Activated T-cell treated with anti-CD3 and anti-CD28 coated beads for 1 hour (primary cell): ENCODE data around the gene NCK1.
"Not testable (repeated sequence)": the region's sequence is repeated elsewhere in the genome, so short reads cannot be mapped to it uniquely, and the experiment has no call there.

Experiments
- DNase-seq: peaks from one replicate; pipeline ENCODE4 v3.0.0-alpha.2; 2020; ENCODE audit warnings: low read depth

Gene NCK1

DNA sequence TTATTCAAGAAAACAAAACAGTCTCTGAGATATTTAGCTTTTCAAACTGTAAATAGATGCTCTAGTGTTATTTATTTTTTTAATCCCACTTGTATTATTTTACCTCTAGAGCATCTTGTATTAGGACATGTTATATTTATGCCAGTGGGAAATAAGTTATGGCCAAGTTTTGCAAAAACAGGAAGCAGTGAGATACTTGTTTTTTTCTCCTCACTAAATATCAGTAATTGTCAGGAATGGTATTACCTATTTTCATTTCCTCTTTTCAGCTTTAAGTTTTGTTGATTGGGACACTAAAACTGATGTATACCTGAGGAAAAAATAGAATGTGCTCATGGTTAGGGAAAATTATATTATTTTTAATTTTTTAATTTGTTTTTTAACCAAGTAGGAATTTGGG is 87.1 kb downstream of the NCK1 start:
- no peak for DNase-seq

DNA sequence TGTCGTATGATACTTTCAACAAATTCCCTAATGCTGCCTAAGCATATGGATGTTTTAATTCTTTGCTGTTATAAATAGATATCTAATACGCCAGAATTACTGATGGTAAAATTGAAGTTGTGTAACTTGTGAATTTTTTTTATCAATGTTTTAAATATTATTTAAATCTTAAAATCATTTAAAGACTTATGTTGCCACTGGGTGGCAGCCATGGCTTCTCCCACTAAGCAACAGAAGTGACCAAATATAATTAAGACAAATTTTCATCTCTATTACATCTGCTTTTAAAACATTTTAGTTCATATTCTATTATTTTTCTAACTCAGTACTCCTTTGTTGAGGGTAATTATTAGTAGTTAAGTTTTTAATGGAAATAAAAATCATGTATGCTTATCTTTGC is 87.7 kb downstream of the NCK1 start:
- DNase-seq: no peak

DNA sequence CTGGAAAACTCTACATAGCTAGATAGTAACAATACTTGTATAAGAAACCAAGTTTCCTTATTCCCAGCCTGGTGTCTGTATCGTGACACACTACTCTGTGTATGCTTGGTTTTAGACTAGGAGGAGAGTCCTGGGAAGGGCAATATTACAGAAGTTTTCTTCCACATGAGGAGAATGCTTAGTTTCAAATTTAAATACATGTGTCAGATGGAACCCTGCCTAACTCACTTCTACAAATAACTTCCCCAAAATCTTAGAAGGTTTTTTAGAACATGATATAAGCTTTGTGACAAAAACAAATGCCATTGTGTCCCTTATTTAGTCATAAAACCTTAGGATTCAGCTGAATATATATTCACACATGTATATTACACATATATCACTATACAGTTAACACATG is 88.6 kb downstream of the NCK1 start:
- no peak for DNase-seq

DNA sequence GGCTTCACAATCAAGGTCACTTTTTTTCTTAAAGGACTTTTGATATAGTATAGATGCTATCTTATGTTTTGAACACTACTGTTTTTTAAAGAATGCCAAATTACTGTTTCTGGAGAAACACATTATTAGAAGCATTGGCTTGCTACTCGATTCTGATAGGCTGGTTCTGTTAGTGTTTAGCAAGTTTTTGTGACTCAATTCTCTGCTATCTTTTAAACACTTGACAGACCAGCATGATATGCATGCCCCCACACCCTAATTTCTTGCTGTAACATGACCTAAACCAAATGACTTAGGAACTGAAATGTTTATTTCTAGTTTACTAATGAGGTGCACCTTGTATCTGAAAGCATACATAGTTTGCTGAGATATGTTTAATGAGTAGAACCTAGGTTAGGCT is 90.3 kb downstream of the NCK1 start:
- no peak for DNase-seq

DNA sequence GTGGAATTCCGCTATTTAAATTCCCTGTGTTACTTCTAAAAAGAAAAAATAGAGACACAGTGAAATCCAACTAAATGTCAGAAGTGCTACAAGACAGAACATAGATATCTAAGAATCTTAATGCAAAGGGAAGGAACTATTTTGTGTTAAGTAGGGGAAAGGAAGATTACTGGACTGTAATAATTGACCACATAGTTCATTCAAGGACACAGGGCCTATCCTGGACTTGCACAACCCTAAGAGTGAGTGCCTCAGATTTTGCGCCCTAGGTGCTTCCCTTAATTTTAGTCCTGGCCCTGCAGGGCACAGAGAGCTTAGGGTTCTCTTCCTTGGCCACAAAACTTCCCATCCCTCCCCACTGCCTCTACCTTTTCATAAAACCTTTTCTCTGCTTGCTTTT is 92.2 kb downstream of the NCK1 start:
- DNase-seq: no peak

DNA sequence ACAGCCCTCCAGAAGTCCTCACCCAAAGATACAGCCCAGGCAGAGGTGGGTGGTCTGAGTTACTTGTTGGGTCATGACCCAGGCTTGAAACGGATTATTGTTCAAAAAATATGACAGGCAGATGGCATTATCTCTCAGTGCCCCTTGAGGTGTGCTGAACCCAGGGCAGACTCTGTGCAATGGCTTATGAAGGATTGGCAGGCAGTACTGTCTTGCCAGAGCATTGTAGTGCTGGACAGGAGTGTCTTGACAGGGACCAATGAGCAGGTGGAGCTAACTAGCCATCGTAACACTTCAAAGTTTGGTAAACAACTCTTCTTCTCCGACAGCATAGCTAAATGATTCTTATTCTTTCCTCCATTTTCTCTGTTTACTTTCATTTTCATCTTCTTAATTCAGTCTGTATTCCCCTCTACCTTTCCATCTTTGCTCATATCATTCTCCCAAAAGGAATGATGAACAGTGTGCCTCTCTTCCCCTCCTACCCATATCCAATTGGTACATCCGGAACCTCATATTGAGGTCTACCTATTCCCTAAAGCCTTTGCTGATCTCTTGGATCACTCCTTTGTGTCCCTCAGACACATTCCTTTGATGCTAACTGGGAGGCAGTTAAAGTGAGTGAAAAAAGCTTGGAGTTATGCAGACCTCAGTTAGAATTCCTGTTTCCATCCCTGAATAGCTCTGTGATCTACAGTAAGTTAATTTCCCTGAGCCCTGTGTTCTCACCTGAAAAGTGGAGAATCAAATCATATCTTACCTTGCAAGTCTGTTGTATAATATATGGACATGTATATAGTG is 93.2 kb downstream of the NCK1 start:
- no peak for DNase-seq

DNA sequence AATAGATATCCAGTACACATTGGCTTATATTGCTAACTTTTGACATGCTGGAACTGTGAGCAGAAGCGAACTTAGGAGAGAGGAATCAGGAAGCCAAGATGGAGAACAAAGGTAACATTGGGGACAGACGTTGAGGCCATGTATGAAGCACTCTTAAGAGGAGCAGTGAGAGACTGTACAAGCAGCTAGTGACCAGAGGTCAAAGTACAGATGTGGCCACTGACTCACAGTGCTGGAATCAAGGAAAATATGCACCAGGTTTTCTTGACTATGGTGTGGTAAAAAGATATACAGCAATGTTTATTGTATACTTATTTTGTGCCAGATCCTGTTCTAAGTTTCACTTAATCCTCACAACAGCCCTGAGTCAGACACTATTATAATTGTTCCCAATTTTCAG is 93.8 kb downstream of the NCK1 start:
- no peak for DNase-seq

DNA sequence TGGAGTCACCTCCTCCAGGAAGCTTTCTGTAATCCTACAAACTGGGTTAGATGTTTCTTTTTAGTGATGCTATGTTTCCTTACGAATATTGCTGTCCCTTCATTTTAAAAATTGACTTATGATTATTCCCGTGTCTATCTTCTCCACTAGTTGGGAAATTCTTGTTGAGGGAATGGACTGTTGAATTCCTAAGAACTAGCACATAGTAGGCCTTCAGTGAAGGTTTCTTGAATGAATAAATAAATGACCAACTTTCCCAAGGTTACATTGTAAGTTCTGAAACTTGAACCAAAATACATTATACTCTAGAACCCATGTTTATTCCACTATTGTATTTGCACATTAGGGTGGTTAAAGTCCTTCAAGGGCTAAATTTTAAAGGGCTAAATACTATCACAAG is 95.0 kb downstream of the NCK1 start:
- no peak for DNase-seq

DNA sequence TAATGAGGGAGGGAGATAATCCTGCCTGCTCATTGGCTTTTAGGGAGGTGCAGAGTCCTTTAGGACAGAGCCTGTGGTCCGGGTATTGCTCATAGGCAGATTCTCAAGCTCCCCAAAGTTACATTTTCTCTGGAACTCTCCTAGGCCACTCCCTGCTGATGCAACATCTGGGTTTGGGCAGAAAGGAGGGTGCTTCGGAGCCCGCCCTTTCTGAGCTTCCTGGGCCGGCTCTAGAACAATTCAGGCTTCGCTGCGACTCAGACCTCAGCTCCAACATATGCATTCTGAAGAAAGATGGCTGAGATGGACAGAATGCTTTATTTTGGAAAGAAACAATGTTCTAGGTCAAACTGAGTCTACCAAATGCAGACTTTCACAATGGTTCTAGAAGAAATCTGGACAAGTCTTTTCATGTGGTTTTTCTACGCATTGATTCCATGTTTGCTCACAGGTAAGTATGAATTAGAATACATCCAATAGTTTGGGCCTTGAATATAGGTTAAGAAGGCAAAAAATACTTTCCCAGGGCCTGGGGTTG is 95.8 kb downstream of the NCK1 start, which contains the start of gene IL20RB:
TSS of gene IL20RB (plus strand) at position 233 of the 538 bp plus-strand sequence. CDS start at position 364, 131 bp downstream.
- DNase-seq: no peak

DNA sequence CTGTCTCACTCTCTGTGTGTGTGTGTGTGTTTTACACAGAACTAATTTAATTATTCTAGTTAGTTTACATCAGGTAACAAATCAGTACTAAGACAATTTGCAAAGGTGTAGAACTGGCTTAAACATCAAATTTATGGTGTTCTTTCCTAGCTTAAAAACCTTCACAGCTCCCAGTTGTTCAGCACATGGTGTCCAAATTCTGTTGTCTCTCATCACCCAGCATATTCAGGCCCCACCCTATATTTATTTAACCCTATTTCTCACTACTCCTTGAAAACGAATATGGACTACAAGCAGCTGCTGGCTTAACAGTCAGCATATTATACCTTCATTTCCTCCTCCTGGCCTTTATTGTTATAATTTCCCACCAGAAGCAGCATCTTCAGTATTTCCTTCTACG is 96.9 kb downstream of the NCK1 start:
- DNase-seq: no peak

DNA sequence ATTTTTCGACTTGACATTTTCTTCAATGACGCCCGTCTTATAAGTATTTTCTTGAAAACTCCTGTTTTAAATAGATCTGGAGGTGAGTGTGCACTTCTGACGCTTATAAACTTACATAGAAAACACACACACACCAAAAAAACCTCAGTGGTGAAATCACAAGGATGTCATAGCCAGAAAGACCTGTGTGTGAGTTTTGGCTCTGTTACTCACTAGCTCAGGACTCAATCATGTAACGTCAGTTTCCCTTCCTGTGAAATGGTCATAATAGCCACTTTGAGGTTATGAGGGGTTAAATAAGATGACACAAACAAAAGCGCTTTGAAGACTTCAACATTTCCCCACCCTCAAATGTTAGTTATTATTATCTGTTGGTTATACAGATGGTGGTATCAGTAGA is 97.6 kb downstream of the NCK1 start:
- no peak for DNase-seq

DNA sequence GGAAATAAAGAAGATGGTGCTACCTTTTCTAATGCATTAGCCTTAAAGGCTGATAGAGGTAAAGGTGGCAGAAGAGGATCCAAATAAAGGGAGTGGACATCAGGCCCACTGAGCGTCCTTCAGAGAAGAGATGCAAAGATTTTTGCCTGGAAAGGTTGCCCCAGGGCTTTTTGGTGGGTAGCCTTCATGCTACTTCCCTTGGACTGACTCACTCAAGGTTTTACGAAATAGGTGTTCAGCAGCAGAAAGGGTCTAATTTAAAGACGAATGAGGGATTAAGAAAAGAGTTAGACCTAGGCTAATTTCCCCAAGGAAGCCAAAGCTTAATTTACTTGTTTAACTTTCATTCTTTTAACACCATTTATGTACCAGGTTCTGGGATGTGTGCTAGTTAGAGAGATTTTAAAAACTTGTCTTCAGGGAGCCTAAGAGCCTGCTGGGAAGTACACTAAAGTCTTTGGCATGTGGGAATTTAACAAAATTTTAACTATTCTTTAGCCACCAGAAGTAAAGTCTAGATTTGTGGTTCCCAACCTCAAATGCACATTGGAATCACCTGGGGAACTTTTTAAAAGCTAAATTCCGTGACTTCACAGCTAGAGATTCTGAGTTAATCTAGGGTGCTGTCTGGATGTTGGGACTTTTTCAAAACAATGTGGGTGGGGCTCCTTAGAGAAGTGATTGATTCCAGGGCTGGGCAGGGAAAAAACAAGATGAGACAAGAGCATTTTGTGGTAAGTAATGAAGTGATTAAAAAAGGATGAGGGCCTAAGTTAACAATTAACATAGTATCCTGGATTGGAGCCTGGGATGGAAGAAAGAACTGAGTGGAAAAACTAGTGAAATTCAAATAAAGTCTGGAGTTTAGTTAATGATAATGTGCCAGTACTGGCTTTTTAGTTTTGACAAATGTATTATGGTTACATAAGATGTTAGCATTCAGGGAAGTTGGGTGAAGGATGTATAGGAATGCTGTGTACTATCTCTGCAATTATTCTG is 99.1 kb downstream of the NCK1 start:
- no peak for DNase-seq

DNA sequence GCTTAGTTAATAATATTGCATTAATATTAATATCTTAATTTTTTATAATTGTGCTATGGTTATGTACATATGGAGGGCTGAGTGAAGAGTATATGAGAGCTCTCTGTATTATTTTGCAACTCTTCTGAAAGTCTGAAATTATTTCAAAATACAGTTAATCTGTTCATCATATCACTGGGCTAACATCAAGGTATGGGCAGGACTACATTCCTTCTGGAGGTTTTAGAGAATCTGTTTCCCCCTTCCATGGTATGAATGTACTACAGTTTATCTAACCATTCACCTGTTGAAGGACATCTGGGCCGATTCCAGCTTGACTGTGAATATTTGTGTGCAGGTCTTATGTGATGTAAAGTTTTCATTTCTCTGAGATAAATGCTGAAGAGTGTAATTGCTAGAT is 100.9 kb downstream of the NCK1 start:
- no peak for DNase-seq

DNA sequence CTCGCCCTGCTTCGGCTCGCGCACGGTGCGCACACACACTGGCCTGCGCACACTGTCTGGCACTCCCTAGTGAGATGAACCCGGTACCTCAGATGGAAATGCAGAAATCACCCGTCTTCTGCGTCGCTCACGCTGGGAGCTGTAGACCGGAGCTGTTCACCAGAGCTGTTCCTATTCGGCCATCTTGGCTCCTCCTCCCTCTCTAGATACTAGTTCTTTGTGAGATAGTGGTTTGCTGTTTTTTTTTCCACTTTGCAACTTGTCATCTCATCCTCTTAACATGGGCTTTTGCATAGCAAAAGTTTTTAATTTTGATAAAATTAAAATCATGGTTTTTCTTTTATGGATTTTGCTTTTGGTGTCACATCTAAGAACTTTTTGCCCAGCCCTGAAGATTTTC is 107.5 kb downstream of the NCK1 start:
- DNase-seq: not testable (repeated sequence)

DNA sequence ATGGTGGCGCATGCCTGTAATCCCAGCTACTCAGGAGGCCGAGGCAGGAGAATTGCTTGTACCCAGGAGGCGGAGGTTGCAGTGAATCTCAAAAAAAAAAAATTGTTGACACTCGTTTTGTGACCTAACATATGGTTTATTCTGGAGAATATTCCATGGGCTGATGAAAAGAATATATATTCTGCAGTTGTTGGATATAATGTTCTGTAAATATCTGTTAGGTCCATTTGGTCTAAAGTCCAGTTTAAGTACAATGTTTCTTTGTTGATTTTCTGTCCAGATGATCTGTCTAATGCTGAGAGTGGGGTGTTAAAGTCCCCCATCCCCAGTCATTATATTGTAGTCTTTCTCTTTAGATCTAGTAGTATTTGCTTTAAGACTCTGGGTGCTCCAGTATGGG is 111.3 kb downstream of the NCK1 start:
- no peak for DNase-seq

DNA sequence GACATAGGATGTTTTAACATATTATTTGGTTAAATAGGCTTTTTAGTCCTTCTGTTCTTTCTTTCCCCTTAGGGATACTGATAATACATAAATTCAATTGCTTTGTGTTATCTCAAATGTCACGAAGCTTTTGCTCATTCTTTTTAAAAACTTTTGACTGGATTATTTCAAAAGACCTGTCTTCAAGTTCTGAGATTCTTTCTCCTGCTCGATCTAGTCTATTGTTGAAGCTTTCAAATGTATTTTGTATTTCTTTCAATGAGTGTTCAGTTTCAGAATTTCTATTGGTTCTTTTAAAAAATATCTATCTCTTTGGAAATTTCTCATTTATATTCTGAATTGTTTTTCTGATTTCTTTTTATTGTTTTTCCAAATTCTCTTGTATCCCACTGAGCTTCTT is 112.7 kb downstream of the NCK1 start:
- DNase-seq: no peak

DNA sequence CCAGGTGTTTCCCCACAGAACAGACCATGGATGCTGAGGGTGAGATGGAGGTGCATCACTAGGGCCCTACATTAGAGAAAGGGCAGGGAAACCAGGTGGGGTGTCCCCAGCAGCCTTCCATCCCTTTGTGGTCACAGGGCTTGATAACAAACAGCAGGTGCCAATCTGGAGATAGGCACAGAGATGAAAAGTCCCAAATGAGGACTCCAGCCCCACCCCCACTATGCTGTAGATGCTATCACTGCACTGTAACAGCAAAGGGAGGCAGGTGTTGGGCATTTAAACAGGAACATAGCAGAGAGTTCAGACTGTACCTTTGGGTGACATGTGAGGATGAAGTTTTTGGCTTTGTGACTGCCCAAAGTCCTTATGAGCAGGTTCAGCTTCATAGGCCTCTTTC is 117.2 kb downstream of the NCK1 start:
- no peak for DNase-seq

DNA sequence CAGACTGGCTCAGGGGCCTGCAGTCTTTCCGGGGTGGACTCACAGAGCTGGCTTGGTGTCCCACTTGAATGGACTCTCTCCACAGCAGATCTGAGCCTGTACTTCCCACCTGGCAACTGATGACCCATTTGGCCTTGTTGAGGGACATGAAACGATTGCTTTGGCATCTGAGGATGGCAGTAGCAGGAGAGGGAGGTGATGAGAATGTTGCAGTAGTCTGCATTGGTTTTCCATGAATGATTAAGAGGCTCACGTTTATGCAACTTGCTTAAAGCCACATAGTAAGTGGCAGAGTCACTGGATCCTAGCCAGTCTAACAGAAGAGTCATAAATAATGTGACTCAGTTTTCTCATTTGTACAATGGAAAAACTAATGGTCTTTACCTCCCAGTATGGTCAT is 117.7 kb downstream of the NCK1 start:
- no peak for DNase-seq

DNA sequence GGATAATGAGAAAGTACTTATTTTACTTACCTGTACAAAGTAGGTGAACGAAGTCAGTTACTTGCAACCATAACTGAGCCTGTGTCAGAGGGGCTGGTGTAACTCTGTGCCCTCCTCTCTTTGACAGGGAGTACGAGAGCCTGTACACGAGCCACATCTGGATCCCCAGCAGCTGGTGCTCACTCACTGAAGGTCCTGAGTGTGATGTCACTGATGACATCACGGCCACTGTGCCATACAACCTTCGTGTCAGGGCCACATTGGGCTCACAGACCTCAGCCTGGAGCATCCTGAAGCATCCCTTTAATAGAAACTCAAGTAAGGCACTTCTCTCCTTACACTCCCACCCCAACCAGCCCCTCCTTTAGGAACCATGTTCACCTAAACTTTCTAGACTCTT is 120.0 kb downstream of the NCK1 start:
- no peak for DNase-seq

DNA sequence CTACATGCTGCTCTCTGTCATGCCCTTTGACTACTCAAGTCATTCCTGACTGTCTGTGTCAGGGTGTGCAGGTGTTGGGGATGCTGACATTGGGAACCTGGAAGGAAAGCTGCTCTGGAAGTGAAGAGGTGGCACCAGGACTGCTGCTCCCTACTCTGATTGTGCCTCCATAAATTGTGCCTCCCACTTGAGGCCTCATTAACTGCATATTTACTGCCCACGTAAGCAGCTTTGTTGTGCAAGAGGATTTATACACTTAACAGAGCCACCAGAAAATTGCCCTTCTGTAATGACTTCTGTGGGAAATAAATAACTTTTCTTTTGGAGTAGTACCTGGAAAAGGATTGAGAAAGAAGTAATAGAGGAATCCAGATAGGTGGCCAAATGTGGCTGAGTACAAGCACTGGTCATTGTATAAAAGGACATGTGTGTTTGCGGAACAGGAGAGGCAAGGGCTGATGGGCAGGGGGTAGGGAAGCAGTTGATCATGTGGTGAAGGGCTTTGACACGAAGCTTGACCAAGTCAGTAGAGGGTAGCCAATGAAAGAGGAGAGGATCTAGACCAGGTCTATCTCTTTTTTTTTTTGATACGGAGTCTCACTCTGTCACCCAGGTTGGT is 120.6 kb downstream of the NCK1 start:
- DNase-seq: no peak

DNA sequence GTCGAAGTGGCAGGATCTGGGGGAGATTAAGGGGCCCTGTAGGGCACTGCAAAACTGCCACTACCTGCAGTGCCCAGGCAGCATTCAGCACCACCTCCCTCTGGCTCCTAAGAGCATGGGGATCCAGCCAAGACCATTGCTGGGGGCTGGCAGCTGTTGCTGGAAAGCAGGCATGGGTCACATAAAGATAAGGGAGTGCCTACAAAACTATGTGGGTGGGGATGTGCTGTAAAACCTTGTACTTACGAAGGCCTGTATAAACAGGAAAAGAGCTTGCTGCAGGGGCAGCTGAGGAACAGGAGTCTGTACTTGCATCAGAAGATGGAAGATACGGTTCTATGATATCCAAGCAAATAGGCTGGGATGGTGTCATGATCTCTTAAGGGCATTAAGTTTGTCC is 122.8 kb downstream of the NCK1 start:
- no peak for DNase-seq

DNA sequence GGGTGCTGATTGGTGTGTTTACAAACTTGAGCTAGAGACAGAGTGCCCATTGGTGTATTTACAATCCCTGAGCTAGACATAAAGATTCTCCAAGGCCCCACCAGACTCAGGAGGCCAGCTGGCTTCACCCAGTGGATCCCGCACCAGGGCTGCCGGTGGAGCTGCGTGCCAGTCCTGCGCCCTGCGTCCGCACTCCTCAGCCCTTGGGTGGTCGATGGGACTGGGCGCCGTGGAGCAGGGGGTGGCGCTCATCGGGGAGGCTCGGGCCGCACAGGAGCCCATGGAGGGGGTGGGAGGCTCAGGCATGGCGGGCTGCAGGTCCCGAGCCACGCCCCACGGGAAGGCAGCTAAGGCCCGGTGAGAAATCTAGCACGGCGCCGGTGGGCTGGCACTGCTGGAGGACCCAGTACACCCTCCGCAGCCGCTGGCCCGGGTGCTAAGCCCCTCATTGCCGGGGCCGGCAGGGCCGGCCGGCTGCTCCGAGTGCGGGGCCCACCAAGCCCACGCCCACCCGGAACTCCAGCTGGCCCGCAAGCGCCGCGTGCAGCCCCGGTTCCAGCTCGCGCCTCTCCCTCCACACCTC is 125.5 kb downstream of the NCK1 start:
- DNase-seq: not testable (repeated sequence)
